Activated CD4-positive, alpha-beta T cell treated with anti-CD3 and anti-CD28 coated beads, Interleukin-2, amount 10 ng/mL, durations not matched to agents 24 days and 14 days (primary cell): Measurements from ENCODE around the gene DOCK3. TPM values are rescaled to one million over a fixed set of nuclear protein-coding genes. Genes with fewer than 3 reads are reported as not detected.
"Not testable (repeated sequence)": the region's sequence is repeated elsewhere in the genome, so short reads cannot be mapped to it uniquely, and the experiment has no call there.

Experiments
- DNase-seq: peaks from one replicate; pipeline ENCODE4 v3.0.0; 2022
- H3K27ac Mint-ChIP-seq: one replicate; pipeline ENCODE4 v1.8.0; 2022; ENCODE audit warnings: mild to moderate bottlenecking, mixed read lengths
- H3K27me3 Mint-ChIP-seq: one replicate; pipeline ENCODE4 v1.8.0; 2022; ENCODE audit warnings: mixed read lengths
- H3K36me3 Mint-ChIP-seq: one replicate; pipeline ENCODE4 v1.8.0; 2022; ENCODE audit warnings: low read depth, mild to moderate bottlenecking, mixed read lengths
- H3K4me1 Mint-ChIP-seq: one replicate; pipeline ENCODE4 v1.8.0; 2021; ENCODE audit warnings: mixed read lengths
- H3K4me3 Mint-ChIP-seq: one replicate; pipeline ENCODE4 v1.8.0; 2022; ENCODE audit warnings: mild to moderate bottlenecking, moderate library complexity, mixed read lengths
- H3K9me3 Mint-ChIP-seq: one replicate; pipeline ENCODE4 v1.8.0; 2021; ENCODE audit warnings: mixed read lengths
- intact Hi-C: fragments of 100-400 bp; cut with micrococcal nuclease; formaldehyde crosslinking; loops from one replicate; pipeline ENCODE4 v1.15.1; 2023
- total RNA-seq: library from RNA; stranded (reverse); gene quantifications from 2 replicates; pipeline ENCODE4 v1.2.3, GENCODE V29; 2022

The DOCK3 gene
- total RNA-seq, 1 donor from 2014 or later = 1.8 TPM

GRCh38 chr3:51382076-51382745, 707.5 kb downstream of the DOCK3 start:
- H3K4me1 Mint-ChIP-seq = peaks cover 24% of the 10 kb centered on the region
- H3K36me3 Mint-ChIP-seq = peaks cover 28% of the 10 kb centered on the region
- no peak overlapping the region for H3K27ac Mint-ChIP-seq
- DNase-seq = no peak
- intact Hi-C loops = loop anchor here (10.0 kb wide), 1 partner anchor 413 kb away; no protein-coding TSS in a partner anchor
- no peaks in the 10 kb centered on the region for H3K27me3 Mint-ChIP-seq
- H3K9me3 Mint-ChIP-seq = no peaks in the 10 kb centered on the region
- no peak overlapping the region for H3K4me3 Mint-ChIP-seq

GRCh38 chr3:51382947-51383578, 708.3 kb downstream of the DOCK3 start:
- no peak for DNase-seq
- intact Hi-C loops = loop anchor here (10.0 kb wide), 1 partner anchor 412 kb away; no protein-coding TSS in a partner anchor
- peaks cover 32% of the 10 kb centered on the region for H3K4me1 Mint-ChIP-seq
- peak overlapping the region; percentile 45 for H3K27ac Mint-ChIP-seq
- H3K9me3 Mint-ChIP-seq = no peaks in the 10 kb centered on the region
- H3K4me3 Mint-ChIP-seq = peak overlapping the region; percentile 95
- H3K36me3 Mint-ChIP-seq = peaks cover 35% of the 10 kb centered on the region
- no peaks in the 10 kb centered on the region for H3K27me3 Mint-ChIP-seq

DNA sequence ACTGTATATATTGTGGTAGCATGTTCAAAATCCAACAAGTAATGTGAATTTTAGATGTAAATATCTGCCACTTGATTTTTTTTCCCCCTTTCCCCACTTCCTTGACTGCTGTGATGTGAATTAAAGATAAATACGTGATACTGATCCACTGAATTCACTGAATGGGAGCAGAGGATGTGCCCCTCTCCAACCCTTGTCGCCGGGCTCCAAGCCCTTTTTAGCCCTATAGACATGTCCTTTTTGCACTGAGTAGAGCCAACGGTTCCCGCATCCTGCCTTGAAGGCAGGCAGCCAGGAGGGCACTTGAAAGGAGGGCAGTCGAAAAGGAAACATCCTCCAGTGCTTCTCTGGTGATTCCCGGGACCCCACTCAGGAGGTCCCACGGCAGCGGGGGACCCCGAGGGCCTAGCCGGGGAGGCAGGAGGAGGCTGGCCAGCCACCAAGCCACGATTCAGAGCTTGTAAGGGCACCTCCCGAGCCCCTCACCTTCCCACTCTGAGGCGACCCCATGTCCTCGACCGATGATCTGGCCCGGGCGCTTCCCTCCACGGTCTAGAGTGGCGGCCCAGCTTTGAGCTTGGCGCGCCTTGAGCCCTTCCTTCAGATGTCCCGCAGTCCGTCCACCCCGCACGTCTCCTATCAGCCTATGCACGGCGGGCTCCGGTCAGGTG, 709.5 kb downstream of the DOCK3 start:
- Mint-ChIP-seq H3K27ac (peak overlapping the region; percentile 99), H3K36me3 (peaks cover 42% of the 10 kb centered on the region), H3K27me3 (no peaks in the 10 kb centered on the region), H3K4me3 (peak overlapping the region; percentile 95), H3K4me1 (peaks cover 36% of the 10 kb centered on the region), H3K9me3 (no peaks in the 10 kb centered on the region)
- intact Hi-C loops = loop anchor here (2.0 to 10.0 kb wide), 2 partner anchors 411 to 811 kb away; no protein-coding TSS in a partner anchor
- DNase-seq = no peak

DNA sequence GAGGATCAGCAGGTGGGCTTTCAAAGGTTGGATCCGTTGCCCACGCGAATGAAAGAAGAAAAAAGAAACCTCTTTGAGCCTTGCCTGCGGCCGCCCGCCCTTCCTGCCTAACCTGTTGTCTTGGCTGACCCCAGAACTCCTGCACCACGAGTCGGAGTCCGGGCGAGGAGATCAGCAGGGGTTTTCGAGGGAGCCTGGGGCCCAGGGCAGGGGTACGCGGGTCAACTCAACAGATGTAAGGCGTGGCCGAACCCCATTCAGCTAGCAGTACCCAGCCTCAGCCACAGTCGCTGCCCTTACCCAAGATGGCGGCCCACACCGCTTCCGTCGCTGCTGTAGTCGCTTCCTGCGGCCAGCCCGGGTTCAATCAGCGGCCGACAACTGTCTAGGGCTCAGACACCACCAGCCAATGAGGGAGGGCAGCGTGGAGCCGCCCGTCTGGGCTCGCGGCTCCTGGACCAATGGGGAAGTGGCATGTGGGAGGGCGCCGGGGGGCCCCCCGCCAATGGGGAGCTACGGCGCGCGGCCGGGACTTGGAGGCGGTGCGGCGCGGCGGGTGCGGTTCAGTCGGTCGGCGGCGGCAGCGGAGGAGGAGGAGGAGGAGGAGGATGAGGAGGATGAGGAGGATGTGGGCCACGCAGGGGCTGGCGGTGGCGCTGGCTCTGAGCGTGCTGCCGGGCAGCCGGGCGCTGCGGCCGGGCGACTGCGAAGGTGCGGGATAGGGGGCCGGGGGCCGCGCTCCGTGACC, 710.2 kb downstream of the DOCK3 start, which contains the start of gene MANF:
Gene MANF (plus strand): TSS at position 566 of the 748 bp plus-strand sequence. CDS start 52 bp downstream, at position 618.
- DNase-seq = peak; percentile 99
- no peaks in the 10 kb centered on the region for H3K9me3 Mint-ChIP-seq
- peaks cover 40% of the 10 kb centered on the region for H3K4me1 Mint-ChIP-seq
- intact Hi-C loops = loop anchor here (1.0 to 10.0 kb wide), 5 partner anchors 114 to 1028 kb away; partner anchors contain the start of genes MAPKAPK3 and TMEM115
- H3K27me3 Mint-ChIP-seq = no peaks in the 10 kb centered on the region
- H3K27ac Mint-ChIP-seq = peak within 1 kb of the TSS; percentile 99
- H3K36me3 Mint-ChIP-seq = peaks cover 45% of the 10 kb centered on the region
- H3K4me3 Mint-ChIP-seq = peak within 1 kb of the TSS; percentile 95

DNA sequence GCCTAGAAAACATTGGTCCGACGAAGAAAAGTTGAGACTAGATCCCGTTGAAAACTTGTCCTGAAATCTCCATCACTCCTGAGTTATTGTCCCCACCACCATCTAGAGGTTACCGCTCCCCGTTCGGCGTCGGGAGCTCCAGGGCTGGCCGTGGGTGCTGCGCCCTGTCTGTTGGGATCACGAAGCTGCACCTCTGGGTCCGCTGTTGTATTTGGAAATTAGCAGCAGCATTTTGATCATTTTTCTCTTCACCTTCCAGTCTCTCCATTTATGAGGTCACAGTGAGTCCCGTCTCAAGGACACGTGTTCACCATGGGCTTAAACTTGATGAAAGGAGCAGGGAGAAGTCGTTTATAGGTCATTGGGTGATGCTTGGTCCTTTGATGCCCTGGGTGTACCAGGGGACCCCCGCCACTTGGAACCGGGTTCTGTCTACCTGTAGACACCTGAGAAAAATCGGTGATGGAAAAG, 710.9 kb downstream of the DOCK3 start:
- H3K36me3 Mint-ChIP-seq = peaks cover 45% of the 10 kb centered on the region

GRCh38 chr3:51386159-51386851, 711.6 kb downstream of the DOCK3 start:
- intact Hi-C loops = loop anchor here (5.0 to 10.0 kb wide), 2 partner anchors 408 to 1029 kb away; partner anchors contain the start of gene TMEM115
- DNase-seq = no peak

More for the DNA sequence above, 710.9 kb downstream of the DOCK3 start:
- intact Hi-C loops = loop anchor here (1.0 to 10.0 kb wide), 5 partner anchors 114 to 1028 kb away; partner anchors contain the start of genes MAPKAPK3 and TMEM115
- Mint-ChIP-seq H3K4me1 (peaks cover 46% of the 10 kb centered on the region), H3K27me3 (no peaks in the 10 kb centered on the region), H3K4me3 (peak overlapping the region; percentile 95), H3K27ac (peak overlapping the region; percentile 97), H3K9me3 (no peaks in the 10 kb centered on the region)
- DNase-seq = peak; percentile 68

GRCh38 chr3:51386852-51387229, 712.1 kb downstream of the DOCK3 start:
- peak overlapping the region; percentile 97 for H3K27ac Mint-ChIP-seq
- peaks cover 47% of the 10 kb centered on the region for H3K36me3 Mint-ChIP-seq
- DNase-seq = no peak
- no peaks in the 10 kb centered on the region for H3K9me3 Mint-ChIP-seq
- peaks cover 47% of the 10 kb centered on the region for H3K4me1 Mint-ChIP-seq
- no peaks in the 10 kb centered on the region for H3K27me3 Mint-ChIP-seq
- intact Hi-C loops = loop anchor here (5.0 to 10.0 kb wide), 2 partner anchors 408 to 1030 kb away; partner anchors contain the start of gene TMEM115
- H3K4me3 Mint-ChIP-seq = peak overlapping the region; percentile 95

More at GRCh38 chr3:51386159-51386851, 711.6 kb downstream of the DOCK3 start:
- H3K36me3 Mint-ChIP-seq = peaks cover 45% of the 10 kb centered on the region
- H3K27me3 Mint-ChIP-seq = no peaks in the 10 kb centered on the region
- H3K4me3 Mint-ChIP-seq = peak overlapping the region; percentile 95
- peak overlapping the region; percentile 97 for H3K27ac Mint-ChIP-seq
- peaks cover 47% of the 10 kb centered on the region for H3K4me1 Mint-ChIP-seq
- H3K9me3 Mint-ChIP-seq = no peaks in the 10 kb centered on the region

- H3K27me3 Mint-ChIP-seq, DNase-seq, H3K9me3 Mint-ChIP-seq, H3K27ac Mint-ChIP-seq: not testable (repeated sequence)
- Mint-ChIP-seq H3K4me3 (peak overlapping the region; percentile 95), H3K36me3 (peaks cover 46% of the 10 kb centered on the region), H3K4me1 (peaks cover 47% of the 10 kb centered on the region)
- intact Hi-C loops = loop anchor here (5.0 to 10.0 kb wide), 2 partner anchors 408 to 1030 kb away; partner anchors contain the start of gene TMEM115
These were observed 712.6 kb downstream of the DOCK3 start for GRCh38 chr3:51387281-51387680.

DNA sequence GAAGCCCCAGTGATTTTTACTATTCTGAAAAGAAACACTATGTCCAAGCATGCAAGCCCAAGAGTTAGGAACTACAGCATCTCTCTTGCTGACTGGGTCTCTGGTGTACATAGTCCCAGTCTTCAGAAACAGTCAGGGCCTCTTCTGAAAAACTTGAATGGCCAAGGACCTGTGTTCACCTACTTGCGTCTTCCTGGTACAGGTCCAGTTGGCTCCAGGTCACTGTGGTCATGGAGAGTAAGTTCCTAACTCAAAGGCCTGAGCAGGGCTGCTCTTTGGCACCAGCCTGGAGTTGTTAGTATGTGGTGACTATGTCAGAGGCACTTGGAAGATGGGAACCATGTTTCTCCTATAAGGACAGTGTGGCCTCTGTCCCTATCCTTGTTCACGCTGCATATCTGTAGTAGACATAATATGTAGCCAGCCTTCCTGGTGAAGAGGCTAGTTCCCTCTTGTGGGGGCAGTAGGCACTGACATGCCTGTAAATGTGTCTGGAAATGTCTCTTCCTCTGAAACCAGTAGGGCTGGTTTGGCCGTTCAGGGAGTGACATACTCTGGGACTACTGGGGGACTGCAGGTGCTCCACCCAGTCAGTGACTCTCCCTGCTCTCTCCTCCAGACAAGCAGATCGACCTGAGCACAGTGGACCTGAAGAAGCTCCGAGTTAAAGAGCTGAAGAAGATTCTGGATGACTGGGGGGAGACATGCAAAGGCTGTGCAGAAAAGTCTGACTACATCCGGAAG, 713.7 kb downstream of the DOCK3 start:
- peak overlapping the region; percentile 37 for H3K27ac Mint-ChIP-seq

GRCh38 chr3:51389423-51390183, 714.9 kb downstream of the DOCK3 start:
- DNase-seq = peak; percentile 88
- Mint-ChIP-seq H3K4me3 (peak overlapping the region; percentile 19), H3K36me3 (peaks cover 63% of the 10 kb centered on the region), H3K27me3 (no peaks in the 10 kb centered on the region), H3K4me1 (peaks cover 53% of the 10 kb centered on the region), H3K27ac (peak overlapping the region; percentile 54), H3K9me3 (no peaks in the 10 kb centered on the region)
- intact Hi-C loops = loop anchor here (2.0 to 10.0 kb wide), 3 partner anchors 281 to 1032 kb away; partner anchors contain the start of genes TEX264 and TMEM115

More for the DNA sequence above, 713.7 kb downstream of the DOCK3 start:
- intact Hi-C loops = loop anchor here (5.0 to 10.0 kb wide), 2 partner anchors 406 to 1031 kb away; partner anchors contain the start of gene TMEM115
- Mint-ChIP-seq H3K36me3 (peaks cover 55% of the 10 kb centered on the region), H3K9me3 (no peaks in the 10 kb centered on the region), H3K27me3 (no peaks in the 10 kb centered on the region), H3K4me3 (peak overlapping the region; percentile 95), H3K4me1 (peaks cover 51% of the 10 kb centered on the region)
- no peak for DNase-seq
